Measurements from ENCODE around the gene ADRA2A.
A peak's percentile ranks its signal among the peaks of the same experiment; 100 is the strongest.

ADRA2A gene

DNA sequence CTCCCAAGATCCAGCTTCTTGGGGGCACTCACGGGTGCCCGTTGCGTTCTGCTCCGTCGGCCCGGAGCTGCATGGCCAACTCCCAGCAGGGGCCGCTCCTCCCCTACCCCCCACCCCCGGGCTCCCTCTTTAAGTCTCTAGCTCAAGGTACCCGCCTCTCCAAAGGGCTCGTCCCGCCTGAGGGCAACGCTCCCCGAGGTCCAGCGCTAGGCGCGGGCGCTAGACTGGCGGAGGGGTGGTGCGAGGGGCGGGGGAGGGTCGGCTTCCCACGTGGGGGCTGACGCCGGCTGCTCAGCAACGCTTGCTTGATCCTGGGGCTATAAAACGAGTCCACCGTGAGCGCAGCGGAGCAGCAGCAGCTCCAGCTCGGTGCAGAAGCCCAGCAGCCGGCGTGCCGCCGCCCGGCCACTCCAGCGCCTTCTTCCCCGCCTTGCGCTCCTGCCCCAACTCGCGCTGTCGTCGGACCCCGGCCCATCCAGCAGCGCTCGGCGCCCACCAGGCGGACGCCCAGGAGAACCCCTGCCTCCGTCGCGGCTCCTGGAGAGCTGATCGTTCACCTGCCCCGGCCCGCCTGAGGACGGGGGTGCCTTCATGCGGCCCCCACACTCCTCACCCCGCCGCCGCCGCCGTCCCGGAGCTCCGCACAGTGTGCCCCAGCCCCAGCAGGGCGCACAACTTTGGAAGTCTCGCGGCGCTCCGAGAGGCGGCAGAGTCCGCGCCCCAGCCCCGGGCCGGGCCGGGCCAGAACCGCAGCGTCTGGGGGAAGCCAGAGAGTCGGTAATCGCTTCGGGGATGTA, at the start of gene ADRA2A:
Gene ADRA2A, plus strand, starts transcription at position 348 of the 797 bp plus-strand sequence. CDS start 968 bp downstream, outside the sequence.
- in situ Hi-C loops (cut with HindIII; ENCODE audit: low sequenced_read_pairs), result no loop called here

DNA sequence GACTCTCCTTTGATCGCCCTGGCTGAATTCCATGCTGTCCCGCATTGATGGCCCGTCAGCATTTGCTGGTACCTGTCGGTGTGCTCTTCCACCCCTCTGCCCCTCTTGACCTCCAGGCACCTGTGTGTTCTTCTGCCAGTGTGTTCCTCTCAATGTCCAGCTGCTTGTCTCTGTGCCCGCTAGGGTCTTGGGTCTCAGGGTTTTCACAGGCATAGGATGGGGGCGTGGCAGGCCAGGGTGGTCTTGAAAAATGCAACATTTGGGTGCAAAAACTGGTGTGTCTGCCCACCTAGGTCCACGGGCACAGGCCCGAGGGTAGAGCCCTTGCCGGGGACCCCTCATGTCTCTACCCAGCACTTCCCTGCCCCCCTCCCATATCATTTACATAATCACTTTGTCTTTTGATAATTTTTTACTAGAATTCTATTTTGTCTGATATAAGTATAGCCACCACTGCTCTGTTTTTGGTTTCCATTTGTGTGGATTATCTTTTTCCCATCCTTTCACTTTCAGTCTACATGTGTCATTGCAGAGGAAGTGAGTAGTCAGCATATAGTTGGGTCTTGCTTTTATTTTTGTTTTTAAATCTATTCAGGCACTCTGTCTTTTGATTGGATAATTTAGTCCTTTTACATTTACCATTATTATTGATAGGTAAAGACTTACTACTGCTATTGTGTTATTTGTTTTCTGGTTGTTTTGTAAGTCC, 46.6 kb upstream of the ADRA2A start:
- DNase-seq (ENCODE audit: low read depth), result no peak
- TF ChIP-seq, protein P1, sequence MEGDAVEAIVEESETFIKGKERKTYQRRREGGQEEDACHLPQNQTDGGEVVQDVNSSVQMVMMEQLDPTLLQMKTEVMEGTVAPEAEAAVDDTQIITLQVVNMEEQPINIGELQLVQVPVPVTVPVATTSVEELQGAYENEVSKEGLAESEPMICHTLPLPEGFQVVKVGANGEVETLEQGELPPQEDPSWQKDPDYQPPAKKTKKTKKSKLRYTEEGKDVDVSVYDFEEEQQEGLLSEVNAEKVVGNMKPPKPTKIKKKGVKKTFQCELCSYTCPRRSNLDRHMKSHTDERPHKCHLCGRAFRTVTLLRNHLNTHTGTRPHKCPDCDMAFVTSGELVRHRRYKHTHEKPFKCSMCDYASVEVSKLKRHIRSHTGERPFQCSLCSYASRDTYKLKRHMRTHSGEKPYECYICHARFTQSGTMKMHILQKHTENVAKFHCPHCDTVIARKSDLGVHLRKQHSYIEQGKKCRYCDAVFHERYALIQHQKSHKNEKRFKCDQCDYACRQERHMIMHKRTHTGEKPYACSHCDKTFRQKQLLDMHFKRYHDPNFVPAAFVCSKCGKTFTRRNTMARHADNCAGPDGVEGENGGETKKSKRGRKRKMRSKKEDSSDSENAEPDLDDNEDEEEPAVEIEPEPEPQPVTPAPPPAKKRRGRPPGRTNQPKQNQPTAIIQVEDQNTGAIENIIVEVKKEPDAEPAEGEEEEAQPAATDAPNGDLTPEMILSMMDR (IDR thresholded peaks at IDR 0.05; ENCODE audit: low read depth, low read length, missing control alignments), result no peak
- in situ Hi-C loops (cut with HindIII; ENCODE audit: low sequenced_read_pairs), result no loop called here
- H3K4me3 ChIP-seq (ENCODE audit: low read depth, low read length), result no peak overlapping the region

More for the DNA sequence above, at the start of gene ADRA2A:
- peak within 1 kb of the TSS; percentile 33 for H3K4me3 ChIP-seq (ENCODE audit: low read depth, low read length)
- TF ChIP-seq, protein P1 (IDR thresholded peaks at IDR 0.05; ENCODE audit: low read depth, low read length, missing control alignments), result no peak
- peak; percentile 2 for DNase-seq (ENCODE audit: low read depth)

DNA sequence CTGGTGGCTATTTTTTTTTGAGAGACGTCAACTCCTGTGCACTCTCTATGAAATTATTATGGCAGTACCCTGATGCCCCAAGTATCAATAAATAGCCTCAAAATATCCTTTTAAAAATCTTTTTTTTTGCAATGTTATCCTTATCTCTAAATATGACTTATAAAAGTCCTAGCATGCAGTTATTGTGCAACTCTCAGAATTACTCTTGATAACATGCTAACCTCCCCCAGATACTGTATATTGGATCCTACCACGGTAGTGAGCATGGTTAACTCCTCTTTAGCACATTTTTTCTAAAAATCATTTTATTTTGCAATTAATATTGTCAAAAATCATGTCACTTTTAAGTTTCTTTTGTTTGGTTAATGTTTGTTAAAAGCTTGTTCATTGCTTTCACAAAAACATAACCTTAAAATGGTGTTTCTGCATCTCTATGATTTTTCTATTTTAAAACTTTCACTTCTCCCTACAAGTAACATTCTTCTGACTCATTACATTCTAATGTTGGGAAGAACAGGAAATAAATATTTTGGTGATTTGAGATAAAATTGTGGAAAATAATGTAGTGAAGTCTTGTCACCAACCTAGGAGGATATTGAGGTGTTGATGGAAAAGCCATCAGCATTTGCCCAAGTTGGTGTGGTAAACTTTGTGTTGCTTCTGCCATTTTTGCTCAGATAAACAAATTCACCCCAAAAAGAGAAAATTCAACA, 42.1 kb upstream of the ADRA2A start:
- TF ChIP-seq, protein P1 (IDR thresholded peaks at IDR 0.05; ENCODE audit: low read depth, low read length, missing control alignments), result no peak
- no peak for DNase-seq (ENCODE audit: low read depth)
- in situ Hi-C loops (cut with HindIII; ENCODE audit: low sequenced_read_pairs), result no loop called here
- H3K4me3 ChIP-seq (ENCODE audit: low read depth, low read length), result no peak overlapping the region

DNA sequence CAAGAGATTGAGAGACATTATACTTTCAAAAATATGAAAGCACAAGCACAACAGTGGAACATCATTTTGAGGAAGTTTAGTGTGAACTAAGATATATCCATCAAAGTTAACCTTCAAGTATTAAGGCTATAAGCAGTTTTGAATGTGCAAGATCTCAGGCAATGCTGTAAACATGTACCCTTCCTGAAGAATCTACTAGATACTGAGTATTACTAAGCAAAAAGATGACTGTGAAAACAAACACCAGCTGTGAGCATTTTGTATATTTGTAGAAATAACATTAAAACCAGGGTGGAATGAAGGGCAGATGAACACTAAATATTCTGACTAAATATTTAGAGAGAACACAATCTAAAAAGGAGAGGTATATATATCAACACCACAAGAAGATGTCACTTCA, 41.3 kb upstream of the ADRA2A start:
- TF ChIP-seq, protein P1 (IDR thresholded peaks at IDR 0.05; ENCODE audit: low read depth, low read length, missing control alignments), result no peak
- in situ Hi-C loops (cut with HindIII; ENCODE audit: low sequenced_read_pairs), result no loop called here
- no peak for DNase-seq (ENCODE audit: low read depth)
- H3K4me3 ChIP-seq (ENCODE audit: low read depth, low read length), result no peak overlapping the region

DNA sequence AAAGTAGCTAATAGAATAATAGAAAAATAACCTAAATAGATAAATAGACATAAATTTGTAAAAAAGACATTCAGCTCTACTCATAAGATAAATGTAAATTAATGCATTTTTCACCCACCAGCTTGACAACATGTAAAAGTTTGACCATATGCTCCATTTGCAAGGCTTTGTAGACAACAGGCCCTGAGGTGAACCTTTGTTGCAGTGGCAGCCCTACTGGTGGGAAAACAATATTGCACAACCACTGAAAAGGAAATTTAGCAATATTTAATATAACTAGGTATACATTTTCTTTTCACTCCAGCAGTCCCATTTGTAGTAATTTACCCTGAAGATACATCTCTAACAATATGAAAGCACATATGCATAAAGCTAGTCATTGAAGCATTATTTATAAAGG, 39.0 kb upstream of the ADRA2A start:
- TF ChIP-seq, protein P1 (IDR thresholded peaks at IDR 0.05; ENCODE audit: low read depth, low read length, missing control alignments), result peak; percentile 24
- H3K4me3 ChIP-seq (ENCODE audit: low read depth, low read length), result no peak overlapping the region
- DNase-seq (ENCODE audit: low read depth), result no peak
- in situ Hi-C loops (cut with HindIII; ENCODE audit: low sequenced_read_pairs), result no loop called here

DNA sequence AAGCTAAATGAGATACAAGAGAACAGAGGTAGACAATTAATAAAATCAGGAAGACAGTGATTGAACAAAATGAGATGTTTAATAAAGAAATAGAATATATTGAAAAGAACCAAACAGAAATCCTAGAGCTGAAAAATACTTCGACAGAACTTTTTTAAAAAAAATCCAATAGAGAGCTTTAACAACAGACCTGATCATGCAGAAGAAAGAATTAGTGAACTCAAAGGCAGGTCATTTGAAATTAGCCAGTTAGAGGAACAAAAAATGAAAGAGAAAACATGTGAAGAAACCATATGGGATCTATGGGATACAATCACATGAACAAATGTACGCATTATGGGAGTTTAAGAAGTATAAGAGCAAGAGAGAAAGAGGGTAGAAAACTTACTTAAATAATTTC, 37.3 kb upstream of the ADRA2A start:
- TF ChIP-seq, protein P1 (IDR thresholded peaks at IDR 0.05; ENCODE audit: low read depth, low read length, missing control alignments), result no peak
- H3K4me3 ChIP-seq (ENCODE audit: low read depth, low read length), result no peak overlapping the region
- in situ Hi-C loops (cut with HindIII; ENCODE audit: low sequenced_read_pairs), result no loop called here
- no peak for DNase-seq (ENCODE audit: low read depth)

Data from astrocyte of the cerebellum (primary cell).